Omental fat pad (tissue), 4 donors: ENCODE measurements around the gene PTGIS. TPM values are rescaled to one million over a fixed set of nuclear protein-coding genes. Genes with fewer than 3 reads are reported as not detected.
A peak's percentile ranks its signal among the peaks of the same experiment; 100 is the strongest.

Experiments
- ATAC-seq: fragments of 150-250 bp; one replicate; pipeline ENCODE4 v1.9.1; 2016; ENCODE audit warnings: mild to moderate bottlenecking, moderate library complexity; ENCODE audit not compliant: low FRiP score
- DNase-seq: peaks from one replicate; pipeline ENCODE4 v3.0.0-alpha.2; 2019; ENCODE audit warnings: low spot score
- CTCF ChIP-seq, 3 donors: fragments of 450-650 bp; IDR thresholded peaks; one replicate each; pipeline ENCODE4 v1.5.1; 2016 to 2017; ENCODE audit warnings: antibody characterized with exemption in 3 of 3, mild to moderate bottlenecking in 3 of 3, moderate library complexity in 2 of 3
- total RNA-seq, 4 donors: library from RNA; depleted of rRNA; stranded (reverse); fragments of >200 nt; gene quantifications; one replicate each; pipeline ENCODE4 v1.1.0, GENCODE V29; 2016

PTGIS gene
- total RNA-seq, 4 donors from 2014 or later = 77.7 to 229 (median 113) TPM

GRCh38 chr20:49572857-49573256, 4.9 kb upstream of the PTGIS start:
- TF ChIP-seq CTCF (IDR thresholded peaks at IDR 0.05) = no peak
- ATAC-seq = no peak
- DNase-seq = no peak

GRCh38 chr20:49571553-49571835, 3.6 kb upstream of the PTGIS start:
- DNase-seq = no peak
- no peak for TF ChIP-seq CTCF (IDR thresholded peaks at IDR 0.05)
- ATAC-seq = no peak

DNA sequence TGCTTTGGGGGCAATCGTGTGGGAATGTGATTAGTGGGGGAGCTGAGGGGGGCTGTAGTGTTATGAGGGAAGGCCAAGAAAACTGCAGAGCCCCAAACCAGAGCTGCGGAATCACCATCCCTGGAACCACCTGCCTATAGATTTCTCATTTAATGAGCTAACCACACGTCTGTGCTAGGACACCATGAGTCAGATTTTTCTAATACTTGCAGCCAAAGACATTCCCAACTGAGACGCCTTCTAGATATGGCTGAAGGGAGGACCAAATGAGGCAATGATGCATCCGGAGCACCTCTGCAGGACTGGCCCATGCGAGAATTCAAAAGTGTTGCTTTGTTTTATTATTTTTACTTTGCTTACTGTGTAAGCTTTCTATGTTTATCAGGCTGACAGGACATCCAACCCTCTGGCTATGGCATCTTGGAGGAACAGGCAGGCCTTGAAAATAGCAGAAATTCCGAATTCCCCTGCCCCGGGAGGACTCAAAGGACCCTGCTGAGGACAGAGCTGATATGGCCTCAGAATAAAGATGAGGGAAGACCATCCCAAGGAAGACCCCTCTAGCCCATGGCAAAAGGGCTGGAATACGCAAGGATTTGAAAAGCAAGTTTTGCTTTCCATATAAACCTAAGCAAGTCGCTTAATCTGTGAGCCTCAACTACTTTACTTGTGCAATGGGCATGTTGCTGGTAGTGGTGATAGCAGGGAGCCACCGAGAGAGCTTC, 3.1 kb upstream of the PTGIS start:
- no peak for TF ChIP-seq CTCF (IDR thresholded peaks at IDR 0.05)
- DNase-seq (no peak), ATAC-seq (no peak)

DNA sequence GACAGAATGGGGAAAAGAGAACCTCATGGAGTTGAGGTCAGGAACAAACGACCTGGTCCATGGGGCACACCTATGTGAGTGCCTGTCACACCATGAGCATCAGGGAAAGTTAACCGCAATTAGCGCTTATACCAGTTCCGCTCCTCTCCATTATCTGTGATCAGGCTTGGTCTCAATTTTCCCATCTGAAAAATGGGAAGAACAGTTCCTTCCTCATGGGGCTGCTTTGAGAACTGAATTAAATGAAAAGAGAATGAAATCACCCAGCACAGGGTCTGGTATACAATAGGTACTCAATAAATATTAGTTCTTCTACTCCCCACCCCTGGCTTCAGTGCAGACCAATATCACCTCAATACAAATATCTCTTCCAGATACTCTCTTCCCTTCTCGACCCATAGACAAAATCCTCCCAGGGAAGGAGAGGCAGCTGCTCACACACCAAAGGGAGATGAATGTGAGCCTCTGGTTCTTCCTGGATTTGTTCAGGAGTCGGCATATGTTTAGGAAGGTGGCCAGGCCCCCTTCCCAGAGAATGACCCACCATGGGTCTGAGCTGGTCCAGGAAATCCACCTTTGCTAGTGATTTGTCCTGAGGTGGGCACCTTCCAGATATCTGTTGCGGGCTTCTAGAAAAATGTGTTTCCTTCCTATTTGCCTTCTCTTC, 2.4 kb upstream of the PTGIS start:
- no peak for TF ChIP-seq CTCF (IDR thresholded peaks at IDR 0.05)
- ATAC-seq (no peak), DNase-seq (no peak)

DNA sequence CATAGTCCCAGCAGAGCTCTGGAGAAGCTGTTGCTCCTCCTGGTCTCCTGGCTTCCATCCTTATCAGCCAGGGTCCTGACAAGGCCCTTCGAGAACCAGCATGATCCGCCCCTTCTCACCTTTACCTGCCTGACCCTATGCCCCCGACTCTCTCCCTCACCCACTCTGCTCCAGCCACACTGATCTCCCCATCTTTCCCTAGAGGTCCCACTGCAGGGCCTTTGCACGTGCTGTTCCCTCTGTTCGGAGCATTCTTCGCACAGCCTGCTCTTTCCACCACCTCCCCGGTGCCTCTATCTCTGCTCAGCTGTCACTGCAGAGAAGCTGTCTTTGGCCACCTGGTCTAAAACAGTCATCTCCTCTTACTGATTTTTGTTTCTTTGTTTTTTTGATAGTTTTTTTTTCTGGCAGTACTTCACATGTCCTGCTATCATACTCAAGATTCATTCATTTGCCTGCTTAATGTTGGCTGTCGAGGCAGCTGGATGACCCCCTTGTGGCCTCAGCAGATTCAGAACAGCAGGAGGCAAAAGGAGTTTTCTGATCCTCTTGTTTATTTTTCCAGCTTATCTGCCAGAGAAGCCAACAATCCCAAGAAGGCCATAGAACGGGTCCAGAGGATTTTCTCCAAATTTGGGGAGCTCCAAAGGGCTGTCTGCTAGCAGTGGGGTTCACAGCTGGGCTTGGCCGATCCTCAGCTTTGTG, 1.6 kb upstream of the PTGIS start:
- TF ChIP-seq CTCF (IDR thresholded peaks at IDR 0.05) = no peak
- DNase-seq = no peak
- no peak for ATAC-seq

DNA sequence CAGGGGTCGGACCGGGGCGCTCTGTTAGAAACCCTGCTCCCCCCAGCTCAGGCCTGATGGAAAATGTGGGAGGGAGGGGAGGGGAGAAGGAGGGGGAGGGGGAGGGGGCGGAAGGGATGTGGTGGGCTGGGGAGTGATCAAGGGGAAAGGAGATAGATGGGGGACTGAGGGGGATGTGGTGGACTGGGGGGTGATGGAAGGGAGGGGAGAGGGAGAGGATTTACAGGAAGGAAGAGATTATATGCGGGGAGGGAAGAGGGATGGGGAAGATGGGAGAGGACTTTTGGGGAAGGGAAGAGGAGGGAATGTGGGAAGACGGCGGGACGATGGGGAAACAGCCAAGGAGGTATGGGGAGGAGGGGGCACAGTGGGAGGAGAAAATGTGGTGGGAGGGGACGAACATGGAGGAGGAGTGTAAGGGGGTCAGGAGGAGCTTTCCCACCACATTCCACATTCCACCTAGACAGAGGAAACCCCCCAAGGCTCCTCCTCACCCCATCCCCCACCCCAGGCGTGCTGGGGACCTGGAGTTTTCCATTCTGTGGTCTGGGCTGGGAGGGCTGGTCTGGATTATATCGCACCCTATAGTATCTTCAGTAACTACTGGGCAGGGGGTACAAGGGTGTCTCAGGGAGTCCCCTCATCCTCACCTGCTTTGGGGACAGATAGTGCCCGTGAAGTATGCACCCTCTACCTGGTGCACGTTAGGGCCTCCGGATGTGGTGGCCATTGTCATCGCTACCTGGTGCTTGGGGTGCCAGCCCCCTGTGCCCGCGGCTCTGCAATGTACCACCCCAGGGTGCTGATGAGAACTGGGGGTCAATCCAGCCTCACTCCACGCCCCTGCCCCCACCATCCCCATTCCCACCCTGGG, 578 bp upstream of the PTGIS start:
- ATAC-seq = peak; percentile 58
- no peak for DNase-seq

More for the DNA sequence above, 578 bp upstream of the PTGIS start:
- no peak for TF ChIP-seq CTCF (IDR thresholded peaks at IDR 0.05)
